ENCODE data around the gene GALNT10. TPM values are rescaled to one million over a fixed set of nuclear protein-coding genes. Genes with fewer than 3 reads are reported as not detected.

Gene GALNT10
- total and polyA plus RNA-seq, 10 donors = 7.6 to 50.2 (median 43.5) TPM

- 55 to 86% (median 70%) methylated on average over 2 of the region's 2 CpGs for WGBS, 5 donors
Measured at GRCh38 chr5:154209591-154210081, 19.1 kb downstream of the GALNT10 start.

GRCh38 chr5:154210163-154210562 lies 19.6 kb downstream of the GALNT10 start:
- WGBS, 5 donors = 47 to 90% (median 78%) methylated on average over 2 of the region's 2 CpGs
- Histone ChIP-seq H3K9me3 (peaks cover 0 to 5% (median 0%) of the 10 kb centered on the region in 8 donors), H3K4me3 (no peak overlapping the region), H3K27ac (no peak overlapping the region), H3K4me1 (peaks cover 0 to 54% (median 15%) of the 10 kb centered on the region in 6 donors), H3K27me3 (replicated peaks in 1 of 7) (no peaks in the 10 kb centered on the region), H3K36me3 (peaks cover 0 to 55% (median 2%) of the 10 kb centered on the region in 6 donors)
- no peak for DNase-seq
- TF ChIP-seq CTCF (IDR thresholded peaks at IDR 0.05 in 8 of 11, conservative IDR thresholded peaks at IDR 0.05 in 3 of 11) = no peak
- no peak for TF ChIP-seq POLR2AphosphoS5 (IDR thresholded peaks at IDR 0.05)
- TF ChIP-seq POLR2A (IDR thresholded peaks at IDR 0.05) = no peak
- intact Hi-C loops (cut with DNase I; ENCODE audit: low total_unique reads) = no loop called here

More at GRCh38 chr5:154209591-154210081, 19.1 kb downstream of the GALNT10 start:
- TF ChIP-seq POLR2AphosphoS5 (IDR thresholded peaks at IDR 0.05) (no peak), CTCF (IDR thresholded peaks at IDR 0.05 in 8 of 11, conservative IDR thresholded peaks at IDR 0.05 in 3 of 11) (no peak), POLR2A (IDR thresholded peaks at IDR 0.05) (no peak)
- Histone ChIP-seq H3K36me3 (peaks cover 0 to 60% (median 2%) of the 10 kb centered on the region in 6 donors), H3K27ac (no peak overlapping the region), H3K4me3 (no peak overlapping the region), H3K4me1 (peaks cover 0 to 52% (median 13%) of the 10 kb centered on the region in 6 donors), H3K9me3 (peaks cover 0 to 5% (median 0%) of the 10 kb centered on the region in 8 donors), H3K27me3 (replicated peaks in 1 of 7) (no peaks in the 10 kb centered on the region)
- intact Hi-C loops (cut with DNase I; ENCODE audit: low total_unique reads) = no loop called here
- no peak for DNase-seq

DNA sequence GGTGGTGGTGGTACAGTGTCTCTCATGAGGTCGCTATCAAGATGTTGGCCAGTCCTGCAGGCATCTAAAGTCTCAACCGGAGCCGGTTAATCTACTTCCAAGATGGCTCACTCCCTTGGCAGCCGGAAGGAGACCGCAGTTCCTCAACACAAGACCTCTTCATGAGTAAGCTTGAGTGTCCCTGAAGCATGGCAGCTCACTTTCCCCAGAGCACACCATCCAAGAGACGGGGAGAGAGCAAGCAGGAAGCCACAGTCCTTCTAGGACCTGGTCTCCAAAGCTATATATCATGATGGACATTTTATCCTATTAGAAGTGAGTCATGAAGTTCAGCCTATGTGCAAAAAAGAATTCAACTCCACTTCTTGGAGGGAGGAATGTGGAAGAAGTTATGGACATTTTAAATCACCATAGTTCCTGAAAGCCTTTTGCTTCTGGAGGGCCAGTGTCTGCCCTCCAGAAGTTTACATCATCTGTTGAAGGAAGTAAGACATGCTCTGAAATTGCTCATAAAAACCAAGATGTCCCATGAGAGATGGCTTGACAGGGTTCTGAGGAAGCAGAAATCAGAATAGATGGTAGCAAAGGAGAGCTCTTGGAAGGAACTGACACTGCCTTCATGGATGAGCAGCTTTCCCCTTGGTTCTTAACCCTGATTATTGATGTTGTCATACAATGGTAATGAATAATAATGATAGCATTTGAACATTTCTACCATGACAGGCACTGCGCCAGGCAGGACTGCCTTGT lies 21.3 kb downstream of the GALNT10 start:
- no peaks in the 10 kb centered on the region for H3K27me3 ChIP-seq (replicated peaks in 1 of 7)
- peaks cover 0 to 5% (median 0%) of the 10 kb centered on the region in 8 donors for H3K9me3 ChIP-seq
- no peak overlapping the region for H3K4me3 ChIP-seq
- H3K4me1 ChIP-seq = peaks cover 0 to 59% (median 18%) of the 10 kb centered on the region in 6 donors
- DNase-seq = no peak
- intact Hi-C loops (cut with DNase I; ENCODE audit: low total_unique reads) = no loop called here
- WGBS, 5 donors = 84 to 100% (median 95%) methylated on average over 5 to 7 of the region's 7 CpGs
- peaks cover 0 to 41% (median 0%) of the 10 kb centered on the region in 6 donors for H3K36me3 ChIP-seq
- TF ChIP-seq POLR2AphosphoS5 (IDR thresholded peaks at IDR 0.05) (no peak), CTCF (IDR thresholded peaks at IDR 0.05 in 8 of 11, conservative IDR thresholded peaks at IDR 0.05 in 3 of 11) (no peak), POLR2A (IDR thresholded peaks at IDR 0.05) (no peak)
- H3K27ac ChIP-seq = no peak overlapping the region

- intact Hi-C loops (cut with DNase I; ENCODE audit: low total_unique reads) = no loop called here
- TF ChIP-seq POLR2AphosphoS5 (IDR thresholded peaks at IDR 0.05) (no peak), POLR2A (IDR thresholded peaks at IDR 0.05) (no peak), CTCF (IDR thresholded peaks at IDR 0.05 in 8 of 11, conservative IDR thresholded peaks at IDR 0.05 in 3 of 11) (no peak)
- no peaks in the 10 kb centered on the region for H3K27me3 ChIP-seq (replicated peaks in 1 of 7)
- H3K27ac ChIP-seq = no peak overlapping the region
- peaks cover 0 to 69% (median 24%) of the 10 kb centered on the region in 6 donors for H3K4me1 ChIP-seq
- H3K9me3 ChIP-seq = peaks cover 0 to 5% (median 0%) of the 10 kb centered on the region in 8 donors
- H3K4me3 ChIP-seq = no peak overlapping the region
- H3K36me3 ChIP-seq = peaks cover 0 to 41% (median 3%) of the 10 kb centered on the region in 6 donors
- DNase-seq = no peak
- WGBS, 5 donors = 82 to 89% (median 89%) methylated on average over 4 of the region's 4 CpGs
Measured at GRCh38 chr5:154213592-154213991, 23.1 kb downstream of the GALNT10 start.

Data from spleen (tissue), 11 donors.